ENCODE results near the gene TRABD2B. TPM values are rescaled to one million over a fixed set of nuclear protein-coding genes. Genes with fewer than 3 reads are reported as not detected.

Gene TRABD2B
- total and polyA plus RNA-seq, 12 donors: 0.33 to 3.3 (median 0.83) TPM

- H3K27ac ChIP-seq: no peak overlapping the region
- DNase-seq: no peak
- intact Hi-C loops (cut with DNase I): no loop called here
- H3K27me3 ChIP-seq: no peaks in the 10 kb centered on the region
- H3K9me3 ChIP-seq (replicated peaks in 1 of 3): no peaks in the 10 kb centered on the region
- 94% methylated on average over 3 of the region's 3 CpGs for WGBS, 4 donors
- no peak overlapping the region for H3K4me3 ChIP-seq
- no peaks in the 10 kb centered on the region for H3K36me3 ChIP-seq (replicated peaks in 1 of 2)
- no peaks in the 10 kb centered on the region for H3K4me1 ChIP-seq (replicated peaks in 1 of 2)
- no peak for TF ChIP-seq POLR2A (IDR thresholded peaks at IDR 0.05)
- TF ChIP-seq, protein P1, sequence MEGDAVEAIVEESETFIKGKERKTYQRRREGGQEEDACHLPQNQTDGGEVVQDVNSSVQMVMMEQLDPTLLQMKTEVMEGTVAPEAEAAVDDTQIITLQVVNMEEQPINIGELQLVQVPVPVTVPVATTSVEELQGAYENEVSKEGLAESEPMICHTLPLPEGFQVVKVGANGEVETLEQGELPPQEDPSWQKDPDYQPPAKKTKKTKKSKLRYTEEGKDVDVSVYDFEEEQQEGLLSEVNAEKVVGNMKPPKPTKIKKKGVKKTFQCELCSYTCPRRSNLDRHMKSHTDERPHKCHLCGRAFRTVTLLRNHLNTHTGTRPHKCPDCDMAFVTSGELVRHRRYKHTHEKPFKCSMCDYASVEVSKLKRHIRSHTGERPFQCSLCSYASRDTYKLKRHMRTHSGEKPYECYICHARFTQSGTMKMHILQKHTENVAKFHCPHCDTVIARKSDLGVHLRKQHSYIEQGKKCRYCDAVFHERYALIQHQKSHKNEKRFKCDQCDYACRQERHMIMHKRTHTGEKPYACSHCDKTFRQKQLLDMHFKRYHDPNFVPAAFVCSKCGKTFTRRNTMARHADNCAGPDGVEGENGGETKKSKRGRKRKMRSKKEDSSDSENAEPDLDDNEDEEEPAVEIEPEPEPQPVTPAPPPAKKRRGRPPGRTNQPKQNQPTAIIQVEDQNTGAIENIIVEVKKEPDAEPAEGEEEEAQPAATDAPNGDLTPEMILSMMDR (IDR thresholded peaks at IDR 0.05): no peak
Measured at GRCh38 chr1:47824297-47824696, 172.9 kb downstream of the TRABD2B start.

DNA sequence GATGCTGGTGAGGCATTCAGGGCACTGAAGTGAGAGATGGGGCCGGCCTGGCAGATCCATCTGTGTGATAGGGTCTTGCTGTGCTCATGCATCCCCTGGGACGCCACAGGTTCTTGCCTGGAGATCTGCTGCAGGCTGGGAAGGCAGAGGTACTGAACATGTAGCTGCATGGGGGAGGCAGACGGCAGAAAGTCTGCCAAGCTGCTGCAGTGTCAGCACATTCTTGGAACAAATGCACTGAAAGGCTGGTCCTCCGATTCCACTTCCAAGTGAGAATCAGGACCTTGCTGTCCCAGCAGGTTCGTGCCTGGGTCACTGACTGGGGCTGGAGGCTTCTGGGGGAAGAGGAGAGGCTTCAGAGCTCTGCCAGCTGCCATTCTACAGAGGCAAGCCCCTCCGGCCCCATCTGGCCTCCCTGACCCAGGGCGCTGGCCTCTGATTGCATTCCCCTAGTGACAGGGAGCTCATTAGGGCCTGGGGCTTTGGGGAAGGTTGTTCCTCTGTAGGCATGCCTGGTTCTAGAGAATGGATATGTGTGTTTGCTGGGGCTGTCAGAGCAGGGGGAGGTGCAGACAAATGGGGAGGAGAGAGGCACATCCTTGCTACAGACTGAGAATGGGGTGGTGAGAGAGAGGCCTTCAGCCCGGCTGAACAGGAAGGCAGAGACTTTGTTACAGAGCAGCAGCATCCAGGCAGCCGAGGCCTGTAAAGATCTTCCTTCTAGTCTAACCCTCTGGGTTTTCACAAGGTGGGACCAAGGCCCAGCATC, 174.0 kb downstream of the TRABD2B start:
- H3K9me3 ChIP-seq (replicated peaks in 1 of 3): no peaks in the 10 kb centered on the region
- H3K4me1 ChIP-seq (replicated peaks in 1 of 2): no peaks in the 10 kb centered on the region
- H3K27ac ChIP-seq: no peak overlapping the region
- WGBS, 4 donors: 56 to 77% (median 67%) methylated on average over 4 to 9 of the region's 9 CpGs
- no peaks in the 10 kb centered on the region for H3K36me3 ChIP-seq (replicated peaks in 1 of 2)
- intact Hi-C loops (cut with DNase I): no loop called here
- H3K4me3 ChIP-seq: no peak overlapping the region
- no peak for DNase-seq
- TF ChIP-seq POLR2A (IDR thresholded peaks at IDR 0.05): no peak
- TF ChIP-seq, protein P1 (IDR thresholded peaks at IDR 0.05): no peak
- no peaks in the 10 kb centered on the region for H3K27me3 ChIP-seq

GRCh38 chr1:47821760-47822159, 175.4 kb downstream of the TRABD2B start:
- no peak for DNase-seq
- Histone ChIP-seq H3K4me1 (replicated peaks in 1 of 2) (no peaks in the 10 kb centered on the region), H3K36me3 (replicated peaks in 1 of 2) (no peaks in the 10 kb centered on the region), H3K9me3 (replicated peaks in 1 of 3) (no peaks in the 10 kb centered on the region), H3K27me3 (no peaks in the 10 kb centered on the region), H3K27ac (no peak overlapping the region), H3K4me3 (no peak overlapping the region)
- intact Hi-C loops (cut with DNase I): no loop called here
- 67 to 87% (median 74%) methylated on average over 5 of the region's 5 CpGs for WGBS, 4 donors
- TF ChIP-seq, protein P1 (IDR thresholded peaks at IDR 0.05): no peak
- no peak for TF ChIP-seq POLR2A (IDR thresholded peaks at IDR 0.05)

DNA sequence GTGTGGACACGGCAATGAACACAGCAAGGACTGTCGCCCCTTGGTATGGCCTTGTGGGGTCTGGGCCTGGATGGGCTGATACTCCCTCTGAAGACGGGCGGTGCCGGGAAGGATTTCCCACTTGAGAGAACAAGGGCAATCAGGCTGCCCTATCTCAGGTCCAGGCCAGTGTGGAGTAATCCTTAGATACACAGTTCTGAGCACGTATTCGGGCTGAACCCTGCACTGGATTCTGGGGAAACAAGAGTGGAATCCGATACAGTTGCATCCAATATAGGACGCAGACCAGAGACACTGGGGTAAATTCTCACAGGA, 177.7 kb downstream of the TRABD2B start:
- no peaks in the 10 kb centered on the region for H3K4me1 ChIP-seq (replicated peaks in 1 of 2)
- H3K9me3 ChIP-seq (replicated peaks in 1 of 3): no peaks in the 10 kb centered on the region
- intact Hi-C loops (cut with DNase I): no loop called here
- 85 to 97% (median 90%) methylated on average over 7 to 9 of the region's 9 CpGs for WGBS, 4 donors
- no peak for TF ChIP-seq POLR2A (IDR thresholded peaks at IDR 0.05)
- H3K4me3 ChIP-seq: no peak overlapping the region
- no peak overlapping the region for H3K27ac ChIP-seq
- H3K27me3 ChIP-seq: no peaks in the 10 kb centered on the region
- no peak for DNase-seq
- H3K36me3 ChIP-seq (replicated peaks in 1 of 2): no peaks in the 10 kb centered on the region
